EL (cell line): ENCODE data around the gene TTLL7.
"Not testable (repeated sequence)": the region's sequence is repeated elsewhere in the genome, so short reads cannot be mapped to it uniquely, and the experiment has no call there.

ENCODE experiments used
- DNase-seq: peaks from one replicate; pipeline ENCODE4 v3.0.0-alpha.2; 2016

Gene TTLL7

GRCh38 chr1:83996191-83996590, 2.7 kb downstream of the TTLL7 start:
- DNase-seq, result no peak

DNA sequence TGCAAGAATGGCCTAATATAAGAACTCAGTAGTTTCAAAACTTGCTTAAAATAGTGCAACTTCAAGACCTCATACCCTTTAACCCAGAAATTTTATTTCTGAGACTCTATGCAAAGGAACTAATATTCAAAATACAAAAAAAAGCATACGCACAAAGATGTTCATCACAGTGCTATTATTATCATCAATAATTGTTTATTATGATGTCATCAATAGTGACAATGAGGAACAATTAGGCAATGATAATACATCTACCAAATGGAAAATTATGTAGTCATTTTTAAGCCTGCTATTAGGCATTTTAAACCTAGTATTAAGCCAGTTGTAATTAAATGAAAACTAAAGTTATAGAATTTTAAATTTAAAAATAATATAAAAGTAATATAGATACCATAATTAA, 3.3 kb downstream of the TTLL7 start:
- DNase-seq, result no peak

DNA sequence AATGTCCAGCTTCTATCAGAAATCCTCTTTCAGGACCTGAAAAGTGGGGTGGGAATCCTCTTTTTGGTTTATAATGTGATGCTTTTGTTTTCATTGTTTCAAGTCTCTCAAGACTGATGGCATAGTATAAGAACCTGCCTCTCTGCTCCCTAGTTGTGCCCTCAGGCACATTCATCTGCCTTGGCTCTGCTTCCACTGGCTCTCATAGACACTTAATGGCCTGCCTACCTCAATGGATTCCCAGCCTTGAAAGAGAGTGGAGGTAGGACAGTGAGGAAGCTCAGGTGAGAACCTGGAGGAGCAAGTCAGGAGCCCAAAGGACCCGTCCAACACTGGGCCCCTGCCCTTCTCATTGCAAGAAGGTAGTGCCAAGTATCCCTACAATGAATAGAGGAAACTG, 4.8 kb downstream of the TTLL7 start:
- DNase-seq, result no peak

DNA sequence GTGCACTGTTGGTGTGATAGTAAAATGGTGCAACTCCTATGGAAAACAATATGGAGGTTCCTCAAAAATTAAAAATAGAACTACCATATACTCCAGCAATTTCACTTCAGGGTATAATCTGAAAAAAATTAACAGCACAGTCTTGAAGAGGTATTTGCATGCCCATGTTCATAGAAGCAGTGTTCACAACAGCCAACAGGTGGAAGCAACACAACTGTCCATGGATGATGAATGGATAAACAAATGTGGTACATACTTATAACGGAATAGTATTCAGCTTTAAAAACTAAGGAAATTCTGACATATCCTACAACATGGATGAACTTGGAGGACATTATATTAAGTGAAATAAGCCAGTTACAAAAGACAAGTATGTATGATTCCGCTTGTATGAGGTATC, 8.2 kb downstream of the TTLL7 start:
- no peak for DNase-seq

DNA sequence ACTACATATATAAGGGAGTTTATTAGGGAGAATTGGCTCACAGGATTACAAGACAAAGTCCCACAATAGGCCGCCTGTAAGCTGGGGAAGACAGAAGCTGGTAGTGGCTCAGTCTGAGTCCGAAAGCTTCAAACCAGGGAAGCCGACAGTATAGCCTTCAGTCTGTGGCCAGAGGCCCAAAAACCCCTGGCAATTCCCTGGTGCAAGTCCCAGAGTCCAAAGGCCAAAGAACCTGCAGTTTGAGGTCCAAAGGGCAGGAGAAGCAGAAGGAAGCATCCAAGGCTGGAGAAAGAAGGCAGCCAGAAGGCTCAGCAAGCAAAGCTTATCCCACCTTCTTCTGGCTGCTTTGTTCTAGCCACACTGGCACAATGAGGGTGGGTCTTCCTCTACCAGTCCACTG, 13.9 kb downstream of the TTLL7 start:
- DNase-seq, result no peak

DNA sequence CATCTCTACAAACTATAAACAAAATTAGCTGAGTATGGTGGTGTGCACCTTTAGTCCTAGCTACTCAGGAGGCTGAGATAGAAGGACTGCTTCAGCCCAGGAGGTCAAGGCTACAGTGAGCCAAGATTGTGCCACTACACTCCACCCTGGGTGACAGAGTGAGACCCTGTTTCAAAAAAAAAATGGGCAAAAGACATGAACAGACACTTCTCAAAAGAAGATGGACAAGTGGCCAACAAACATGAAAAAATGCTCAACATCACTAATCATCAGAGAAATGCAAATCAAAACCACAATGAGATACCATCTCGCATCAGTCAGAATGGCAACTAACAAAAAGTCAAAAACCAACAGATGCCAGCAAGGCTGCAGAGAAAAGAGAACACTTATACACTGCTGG, 15.0 kb downstream of the TTLL7 start:
- DNase-seq, result not testable (repeated sequence)

GRCh38 chr1:83978056-83978455, 20.9 kb downstream of the TTLL7 start:
- DNase-seq, result no peak

GRCh38 chr1:83976920-83977319, 22.0 kb downstream of the TTLL7 start:
- DNase-seq, result no peak

- DNase-seq, result no peak
Measured at GRCh38 chr1:83970802-83971201, 28.1 kb downstream of the TTLL7 start.

DNA sequence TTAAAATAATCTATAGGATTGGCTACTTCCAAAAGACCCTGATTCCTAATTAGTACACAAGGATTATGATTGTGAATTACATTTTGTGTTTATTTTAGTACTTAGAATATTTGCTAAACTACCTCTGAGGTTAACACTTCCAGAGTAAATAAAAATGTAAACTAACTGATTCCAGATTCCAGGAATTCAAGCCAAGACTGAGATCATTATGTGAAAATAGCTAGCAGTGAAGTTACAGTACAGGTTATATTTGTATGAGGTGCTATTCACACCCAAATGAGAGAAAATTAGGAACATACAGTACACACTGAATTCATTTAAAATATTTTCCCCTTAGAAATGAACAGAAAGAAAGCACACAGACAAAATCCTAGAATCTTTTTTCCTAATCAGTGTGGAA, 28.8 kb downstream of the TTLL7 start:
- DNase-seq, result no peak

GRCh38 chr1:83967336-83967735, 31.6 kb downstream of the TTLL7 start:
- peak; percentile 2 for DNase-seq

GRCh38 chr1:83964153-83964552, 34.8 kb downstream of the TTLL7 start:
- DNase-seq, result no peak

DNA sequence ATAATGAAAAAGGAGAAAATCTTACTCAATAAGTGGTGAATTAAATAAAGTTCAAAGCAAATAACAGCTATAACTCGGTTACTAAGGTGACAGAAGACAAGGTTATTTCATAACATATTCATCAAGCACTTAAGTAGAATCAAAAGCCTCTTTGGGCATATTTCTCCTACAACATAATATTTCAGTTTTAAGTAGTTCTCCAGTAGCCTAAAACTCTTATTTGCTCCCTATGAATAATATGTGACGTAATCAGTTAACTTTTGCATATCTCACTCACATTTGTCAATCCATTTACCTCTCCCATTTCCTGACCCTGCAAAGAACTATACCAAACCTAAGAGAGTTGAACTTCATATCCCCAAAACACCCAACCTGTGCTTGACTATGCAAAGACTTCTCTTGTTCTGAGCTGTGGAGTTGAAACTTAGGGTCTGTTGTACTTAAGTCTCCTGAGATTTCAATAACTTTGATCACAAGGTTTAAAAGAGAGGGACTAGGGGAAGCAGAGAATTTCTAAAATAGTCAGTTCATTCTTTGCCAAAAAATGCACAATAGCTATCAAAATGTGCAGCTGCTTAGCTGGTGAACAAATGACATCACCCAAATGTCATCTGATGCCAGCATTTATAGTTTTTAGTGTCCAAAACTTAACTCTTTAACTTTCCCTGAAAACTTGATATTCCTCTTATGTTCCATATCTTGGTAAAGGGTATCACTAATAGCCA, 37.2 kb downstream of the TTLL7 start:
- peak; percentile 3 for DNase-seq

GRCh38 chr1:83960669-83961277, 38.2 kb downstream of the TTLL7 start:
- no peak for DNase-seq

DNA sequence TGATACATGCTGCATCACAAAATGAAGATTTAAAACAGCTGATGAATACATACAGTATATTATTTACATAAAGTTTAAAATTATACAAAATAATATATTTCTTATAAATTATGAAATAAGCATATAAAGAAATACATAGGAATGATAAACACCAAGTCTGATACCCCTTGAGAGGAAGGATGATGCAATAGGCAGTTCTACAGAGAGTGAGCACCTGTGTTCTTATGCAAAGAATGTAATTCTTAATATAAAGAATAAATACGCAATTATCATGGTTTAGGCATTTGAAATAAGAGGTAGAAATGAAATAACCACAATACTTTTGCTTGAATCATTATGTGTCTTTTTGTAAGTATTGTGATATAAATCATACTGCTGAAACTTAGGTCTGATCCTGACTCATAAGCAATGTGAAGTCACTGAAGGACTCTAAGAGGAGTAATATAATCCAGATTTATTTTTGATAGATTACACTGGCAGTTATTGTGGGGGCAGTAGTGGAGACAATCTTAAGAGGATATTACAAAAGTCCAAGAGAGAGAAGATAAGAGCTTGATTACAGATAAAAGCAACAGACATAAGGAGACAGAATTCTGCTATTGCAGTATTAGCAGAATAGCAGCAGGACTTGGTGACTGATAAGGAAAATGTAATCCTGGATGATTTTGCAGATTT, 39.0 kb downstream of the TTLL7 start:
- DNase-seq, result peak; percentile 30

- no peak for DNase-seq
Measured at GRCh38 chr1:83958704-83959103, 40.2 kb downstream of the TTLL7 start.

GRCh38 chr1:83954166-83954823, 44.6 kb downstream of the TTLL7 start:
- no peak for DNase-seq

- no peak for DNase-seq
Measured at GRCh38 chr1:83950106-83950661, 48.7 kb downstream of the TTLL7 start.

DNA sequence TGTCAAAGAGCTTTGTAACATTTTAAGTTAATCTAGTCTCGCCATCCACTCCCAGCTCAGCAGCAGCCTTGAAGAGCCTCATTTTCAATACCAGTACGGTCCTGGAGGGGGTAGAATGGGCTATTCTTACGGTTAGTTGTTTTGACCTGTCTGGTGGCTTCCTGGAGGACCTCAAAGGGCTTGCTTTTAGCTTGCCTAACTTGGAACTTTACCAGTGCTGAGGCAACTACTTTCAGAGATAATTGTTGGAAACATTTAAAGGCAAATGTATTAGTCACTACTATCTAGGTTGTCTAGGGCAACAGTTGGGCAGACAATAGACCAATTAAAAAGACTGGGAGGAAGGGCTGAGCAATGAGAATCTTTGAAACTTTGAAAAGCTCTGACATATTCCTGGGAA, 56.0 kb downstream of the TTLL7 start:
- DNase-seq, result peak; percentile 23

DNA sequence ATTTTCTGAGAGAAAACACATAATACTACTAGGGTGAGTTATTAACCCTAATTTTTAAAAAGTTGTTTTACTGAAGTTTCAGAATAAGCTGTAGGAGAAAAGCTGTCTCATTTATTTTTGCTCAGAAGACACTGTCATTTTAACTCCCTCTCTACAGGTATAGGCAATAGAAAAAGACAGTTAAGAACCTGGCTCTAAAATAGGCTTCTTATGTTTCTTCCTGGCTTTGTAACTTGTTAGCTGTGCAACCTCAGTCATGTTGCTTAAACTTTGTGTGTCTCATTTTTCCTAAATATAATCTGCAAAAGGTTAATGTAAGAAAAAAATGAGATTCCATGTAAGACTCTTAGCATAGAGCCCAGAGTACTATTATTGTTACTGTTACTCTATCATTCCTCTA, 64.4 kb downstream of the TTLL7 start:
- DNase-seq, result no peak

- DNase-seq, result no peak
Measured at GRCh38 chr1:83932693-83933092, 66.2 kb downstream of the TTLL7 start.

- DNase-seq, result no peak
Measured at GRCh38 chr1:83932281-83932680, 66.7 kb downstream of the TTLL7 start.

GRCh38 chr1:83931658-83932253, 67.2 kb downstream of the TTLL7 start:
- DNase-seq, result peak; percentile 60
